ENCODE data around the gene NEB.
A peak's percentile ranks its signal among the peaks of the same experiment; 100 is the strongest.

Gene NEB

DNA sequence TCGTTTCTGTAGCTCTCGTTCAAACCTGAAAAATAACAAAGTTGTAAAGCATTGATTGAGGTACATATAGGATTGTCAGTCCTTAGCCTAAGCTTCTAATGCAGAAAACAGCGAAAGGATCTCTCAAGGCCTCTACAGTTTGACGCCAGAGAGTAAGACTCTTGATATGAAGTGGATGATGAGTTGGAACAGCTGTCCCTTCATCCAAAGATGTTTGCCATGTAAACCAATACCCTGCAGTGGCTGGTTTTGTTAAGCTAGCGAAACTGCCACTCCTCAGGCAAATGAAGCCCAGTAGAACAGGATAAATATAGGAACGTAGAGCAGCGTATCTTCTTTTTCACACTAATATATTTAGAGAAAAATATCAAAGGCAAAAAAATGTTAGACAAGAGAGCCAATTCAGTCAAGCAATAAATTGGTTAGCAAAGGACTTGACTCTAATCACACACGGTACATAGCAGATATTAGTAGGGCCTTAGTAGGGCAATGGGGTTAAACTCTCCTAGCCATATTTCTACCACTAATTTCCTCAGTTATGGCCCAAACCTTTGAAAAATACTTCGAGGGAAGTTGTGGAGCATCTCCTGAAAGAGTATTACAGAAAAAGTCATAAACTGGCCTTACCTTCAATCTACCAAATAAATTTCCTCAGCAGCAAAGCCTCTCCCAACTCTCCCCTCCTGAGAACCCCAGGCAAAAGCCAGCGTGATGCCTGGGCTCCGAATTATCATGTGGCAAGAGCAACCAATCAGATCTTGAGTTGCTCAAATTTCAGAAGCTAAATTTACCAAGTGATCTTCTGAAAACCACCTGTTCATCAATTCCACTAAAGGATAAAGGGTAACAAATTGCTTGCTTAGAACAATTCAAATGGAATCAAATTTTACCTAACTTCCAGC lies at the start of gene NEB:
Gene NEB, minus strand, starts transcription at position 706 of the 902 bp plus-strand sequence. CDS start 1,320 bp downstream, outside the sequence.
- no peak for DNase-seq (ENCODE audit: low spot score)

DNA sequence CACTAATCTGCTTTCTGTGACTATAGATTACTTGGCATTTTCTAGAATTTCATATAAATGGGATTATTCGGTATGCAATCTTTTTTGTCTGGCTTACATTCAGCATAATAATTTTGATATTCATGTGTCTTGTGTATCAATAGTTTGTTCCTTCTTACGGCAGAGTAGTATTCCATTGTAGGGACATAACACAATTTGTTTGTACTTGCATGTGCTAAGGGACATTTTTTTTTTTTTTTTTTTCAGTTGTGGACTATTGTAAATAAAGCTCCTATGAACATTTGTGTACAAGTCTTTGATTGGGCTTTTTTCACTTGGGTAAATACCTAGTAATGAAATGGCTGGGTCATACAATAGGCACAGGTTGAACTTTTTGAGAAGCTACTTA lies 48.9 kb upstream of the NEB start:
- DNase-seq (ENCODE audit: low spot score), result no peak

GRCh38 chr2:151782378-151783132 lies 48.3 kb upstream of the NEB start:
- DNase-seq (ENCODE audit: low spot score), result peak; percentile 63

DNA sequence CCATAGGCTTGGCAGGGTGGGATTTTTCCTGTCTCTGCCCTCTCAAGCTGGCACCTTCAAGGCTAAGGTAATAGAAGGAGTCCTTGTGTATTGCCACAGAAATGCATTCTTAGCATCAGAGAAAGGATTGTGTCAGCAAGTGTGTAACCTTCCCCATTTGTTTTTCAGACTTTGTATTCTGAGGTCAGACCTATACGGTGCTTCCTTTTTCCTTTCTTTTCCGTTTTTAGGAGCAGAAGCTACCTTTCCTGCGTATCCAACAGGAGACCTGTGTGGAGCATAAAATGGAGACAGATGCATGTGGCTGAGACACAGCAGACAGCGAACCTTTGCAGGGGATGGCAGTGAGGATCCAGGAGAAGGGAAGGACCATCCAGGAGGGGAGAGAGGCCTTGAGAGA lies 47.4 kb upstream of the NEB start:
- DNase-seq (ENCODE audit: low spot score), result no peak

- DNase-seq (ENCODE audit: low spot score), result no peak
Measured at GRCh38 chr2:151780938-151781337, 46.7 kb upstream of the NEB start.

- DNase-seq (ENCODE audit: low spot score), result no peak
Measured at GRCh38 chr2:151777935-151778334, 43.7 kb upstream of the NEB start.

DNA sequence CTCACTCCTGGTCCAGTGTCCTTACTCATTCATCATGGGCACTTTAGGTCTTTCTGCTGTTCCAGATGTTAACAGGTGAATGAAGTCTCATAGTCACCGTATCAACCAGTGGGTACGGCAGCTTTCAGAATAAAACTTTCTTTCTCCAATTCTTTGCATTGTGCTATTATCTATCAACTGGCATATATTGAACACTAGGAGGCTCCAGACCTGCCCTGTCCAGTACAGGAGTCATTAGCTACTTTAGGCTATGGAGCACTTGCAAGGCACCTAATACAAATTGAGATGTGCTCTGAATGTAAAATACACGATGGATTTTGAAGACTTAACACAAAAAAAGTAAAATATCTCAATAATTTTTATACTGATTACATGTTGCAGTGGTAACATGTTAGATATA lies 43.2 kb upstream of the NEB start:
- no peak for DNase-seq (ENCODE audit: low spot score)

- DNase-seq (ENCODE audit: low spot score), result no peak
Measured at GRCh38 chr2:151776367-151776766, 42.1 kb upstream of the NEB start.

GRCh38 chr2:151775057-151775740 lies 40.9 kb upstream of the NEB start:
- peak; percentile 65 for DNase-seq (ENCODE audit: low spot score)

GRCh38 chr2:151774506-151774905 lies 40.2 kb upstream of the NEB start:
- DNase-seq (ENCODE audit: low spot score), result peak; percentile 21

GRCh38 chr2:151771599-151772358 lies 37.5 kb upstream of the NEB start:
- DNase-seq (ENCODE audit: low spot score), result no peak

GRCh38 chr2:151770995-151771394 lies 36.7 kb upstream of the NEB start:
- DNase-seq (ENCODE audit: low spot score), result no peak

- DNase-seq (ENCODE audit: low spot score), result no peak
Measured at GRCh38 chr2:151769606-151770005, 35.3 kb upstream of the NEB start.

- DNase-seq (ENCODE audit: low spot score), result no peak
Measured at GRCh38 chr2:151767536-151767935, 33.3 kb upstream of the NEB start.

GRCh38 chr2:151766437-151767153 lies 32.3 kb upstream of the NEB start:
- DNase-seq (ENCODE audit: low spot score), result no peak

DNA sequence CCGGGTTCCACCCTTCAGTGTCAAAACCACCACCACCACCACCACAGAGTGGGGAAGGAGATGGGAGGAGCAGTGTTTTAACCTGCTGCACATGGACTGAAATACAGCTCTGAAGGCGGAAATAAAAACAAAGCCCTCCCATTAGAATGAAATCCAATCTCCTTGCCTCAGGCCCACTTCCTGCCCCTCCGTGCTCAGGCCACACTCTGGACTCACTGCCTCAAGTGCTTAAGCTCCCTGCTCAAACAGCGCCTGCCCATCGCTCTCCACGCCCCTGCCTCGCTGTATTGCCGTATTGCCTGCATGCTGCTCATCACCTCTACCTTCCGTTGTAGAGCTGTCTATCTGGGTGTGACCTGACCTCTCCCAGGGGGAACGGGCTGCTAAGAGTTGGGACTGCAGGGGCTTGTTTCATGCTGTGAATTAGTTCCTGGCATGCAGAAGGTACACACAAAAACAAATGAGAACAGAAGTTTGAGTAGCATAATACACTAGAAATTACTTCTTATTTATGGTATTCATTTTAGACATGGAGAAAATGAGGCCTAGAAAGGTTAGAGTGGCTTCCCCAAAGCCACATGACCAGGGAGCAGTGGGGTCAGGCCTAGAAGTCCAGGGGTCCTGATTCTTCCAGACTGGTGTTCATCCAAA lies 31.6 kb upstream of the NEB start:
- no peak for DNase-seq (ENCODE audit: low spot score)

DNA sequence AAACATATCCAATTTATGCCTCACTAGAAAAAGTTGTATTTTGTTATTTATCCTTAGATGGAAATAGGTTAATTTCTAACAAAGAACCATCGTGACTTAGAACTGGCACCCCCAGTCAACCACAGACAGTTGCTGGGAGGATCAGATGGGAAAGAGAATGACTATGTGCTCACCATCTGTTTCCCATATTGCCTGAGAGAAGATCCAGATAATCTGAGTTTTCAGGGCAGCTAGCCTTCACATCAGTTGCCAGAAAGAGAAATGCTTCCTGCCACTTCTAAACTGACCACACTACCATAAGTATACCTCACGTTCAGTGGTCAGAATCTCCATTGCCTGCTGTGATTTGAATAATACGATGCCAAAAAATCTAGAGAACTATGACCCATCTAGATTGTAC lies 28.4 kb upstream of the NEB start:
- DNase-seq (ENCODE audit: low spot score), result no peak

GRCh38 chr2:151761687-151762086 lies 27.4 kb upstream of the NEB start:
- DNase-seq (ENCODE audit: low spot score), result no peak

GRCh38 chr2:151761193-151761592 lies 26.9 kb upstream of the NEB start:
- no peak for DNase-seq (ENCODE audit: low spot score)

GRCh38 chr2:151760139-151760650 lies 25.9 kb upstream of the NEB start:
- no peak for DNase-seq (ENCODE audit: low spot score)

All from hematopoietic multipotent progenitor cell treated with erythropoietin and hydrocortisone succinate and interleukin-3 and kit ligand, for 15 days (in vitro differentiated cells).